ENCODE results near the gene PIP4K2B.

Gene PIP4K2B

DNA sequence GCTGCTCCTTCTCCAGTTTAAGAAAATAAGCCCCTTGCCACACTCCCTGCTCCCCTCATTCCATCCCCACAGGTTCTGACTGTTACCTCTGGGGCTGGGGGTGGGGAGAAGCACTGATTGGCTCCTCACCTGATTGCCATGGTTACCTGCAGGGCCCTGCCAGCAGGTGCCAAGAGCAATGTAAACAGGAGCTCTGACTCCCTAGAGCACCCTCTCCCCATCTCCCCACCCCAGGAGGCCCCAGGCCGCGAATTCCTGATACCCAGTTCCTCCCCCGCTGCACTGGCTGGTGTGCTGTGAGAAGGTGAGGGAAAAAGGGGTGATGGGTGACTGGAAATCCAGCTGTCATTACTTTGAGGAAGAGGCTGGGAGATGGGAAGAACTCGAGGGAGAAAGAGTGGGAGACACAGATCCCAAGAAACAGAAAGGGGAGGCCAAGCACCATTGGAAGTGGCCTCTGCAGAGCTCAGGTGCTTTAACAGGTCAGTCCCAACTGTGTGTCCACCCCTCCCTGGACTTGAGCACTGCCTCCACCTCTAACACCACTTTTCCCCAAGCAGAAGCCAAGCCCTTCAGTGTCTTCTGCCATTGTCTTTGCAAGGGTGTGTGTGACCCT lies 55.7 kb downstream of the PIP4K2B start:
- DNase-seq, result peak; percentile 77

DNA sequence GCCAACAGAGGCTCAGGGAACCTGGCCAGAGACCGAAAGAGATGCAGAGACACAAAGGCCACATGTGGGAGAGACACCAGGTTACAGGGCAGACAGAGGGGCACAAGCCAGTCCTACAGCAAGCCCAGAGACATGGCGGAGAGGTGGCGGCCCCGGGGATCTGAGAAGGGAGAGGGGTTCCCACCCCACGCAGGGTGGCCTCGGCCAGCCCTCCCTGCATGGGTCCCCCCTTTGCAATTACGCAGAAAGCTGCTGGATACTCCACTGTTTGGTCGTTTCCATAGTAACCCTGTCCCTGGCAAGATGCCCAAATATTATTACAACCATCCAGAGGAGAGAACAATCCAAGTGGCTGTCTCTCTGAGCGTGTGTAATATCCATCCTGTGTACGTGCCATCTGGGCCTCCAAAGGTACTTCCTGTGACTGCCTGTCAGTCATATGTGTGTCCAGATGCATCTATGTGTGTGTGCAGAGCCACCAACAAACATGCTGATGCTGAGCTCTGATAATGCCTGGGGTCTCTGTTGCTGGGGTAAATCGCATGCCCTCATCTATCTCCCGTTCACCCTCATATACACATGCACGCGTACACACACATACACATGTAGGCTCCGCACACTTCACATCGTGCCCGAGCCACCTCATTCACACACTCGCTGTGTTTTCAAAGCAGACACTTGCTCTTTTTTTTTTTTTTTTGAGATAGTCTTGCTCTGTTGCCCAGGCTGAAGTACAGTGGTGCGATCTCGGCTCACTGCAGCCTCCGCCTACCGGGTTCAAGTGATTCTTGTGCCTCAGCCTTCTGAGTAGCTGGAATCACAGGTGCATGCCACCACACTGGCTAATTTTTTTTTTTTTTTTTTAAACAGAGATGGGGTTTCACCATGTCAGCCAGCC lies 56.7 kb downstream of the PIP4K2B start:
- peak; percentile 39 for DNase-seq

- DNase-seq, result no peak
These were observed 57.4 kb downstream of the PIP4K2B start for GRCh38 chr17:38741921-38742410.

- no peak for DNase-seq
These were observed 57.9 kb downstream of the PIP4K2B start for GRCh38 chr17:38741461-38741860.

DNA sequence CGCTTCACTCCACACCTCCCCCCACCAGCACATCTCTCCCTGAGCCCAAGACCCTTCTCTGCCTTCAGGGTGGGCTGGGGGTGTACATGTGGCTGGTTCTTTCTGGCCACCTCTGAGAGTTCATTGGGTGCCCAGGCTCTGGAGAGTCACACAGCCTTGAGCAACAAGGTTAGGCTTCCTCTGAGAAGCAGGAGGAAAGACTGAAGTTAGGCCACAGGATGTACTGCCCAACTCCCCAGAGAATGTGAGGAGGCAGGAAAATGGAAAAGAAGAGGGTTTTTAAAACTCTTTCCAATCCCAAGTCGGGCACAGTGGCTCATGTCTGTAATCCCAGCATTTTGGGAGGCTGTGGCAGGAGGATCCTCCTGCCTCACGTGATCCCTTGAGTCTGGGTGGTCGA lies 58.5 kb downstream of the PIP4K2B start:
- DNase-seq, result no peak

- DNase-seq, result no peak
These were observed 59.3 kb downstream of the PIP4K2B start for GRCh38 chr17:38740044-38740443.

DNA sequence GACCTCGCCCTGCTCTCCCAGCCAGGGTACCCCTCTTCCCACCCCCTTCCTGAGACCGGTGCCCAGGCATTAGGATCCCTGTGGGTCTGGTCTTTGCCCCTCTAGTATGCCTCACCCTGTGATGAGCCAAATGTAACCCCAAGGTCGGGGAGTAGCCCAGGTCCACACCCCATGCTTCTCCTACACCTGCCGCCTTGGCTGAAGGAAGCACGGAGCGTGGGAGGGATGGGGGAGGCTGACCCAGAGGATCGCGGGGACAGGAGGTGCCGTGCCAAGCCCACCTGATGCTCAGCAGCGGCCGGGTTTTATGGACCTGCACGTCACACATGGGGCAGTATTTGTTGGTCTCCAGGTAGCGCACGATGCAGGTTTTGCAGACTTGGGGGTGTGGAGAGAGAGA lies 60.1 kb downstream of the PIP4K2B start:
- no peak for DNase-seq

- no peak for DNase-seq
These were observed 60.7 kb downstream of the PIP4K2B start for GRCh38 chr17:38738686-38739085.

GRCh38 chr17:38738007-38738662 lies 61.2 kb downstream of the PIP4K2B start:
- DNase-seq, result no peak

- peak; percentile 41 for DNase-seq
These were observed 64.0 kb downstream of the PIP4K2B start for GRCh38 chr17:38735161-38735997.

- no peak for DNase-seq
These were observed 65.1 kb downstream of the PIP4K2B start for GRCh38 chr17:38733982-38734973.

- DNase-seq, result no peak
These were observed 65.9 kb downstream of the PIP4K2B start for GRCh38 chr17:38733282-38733981.

DNA sequence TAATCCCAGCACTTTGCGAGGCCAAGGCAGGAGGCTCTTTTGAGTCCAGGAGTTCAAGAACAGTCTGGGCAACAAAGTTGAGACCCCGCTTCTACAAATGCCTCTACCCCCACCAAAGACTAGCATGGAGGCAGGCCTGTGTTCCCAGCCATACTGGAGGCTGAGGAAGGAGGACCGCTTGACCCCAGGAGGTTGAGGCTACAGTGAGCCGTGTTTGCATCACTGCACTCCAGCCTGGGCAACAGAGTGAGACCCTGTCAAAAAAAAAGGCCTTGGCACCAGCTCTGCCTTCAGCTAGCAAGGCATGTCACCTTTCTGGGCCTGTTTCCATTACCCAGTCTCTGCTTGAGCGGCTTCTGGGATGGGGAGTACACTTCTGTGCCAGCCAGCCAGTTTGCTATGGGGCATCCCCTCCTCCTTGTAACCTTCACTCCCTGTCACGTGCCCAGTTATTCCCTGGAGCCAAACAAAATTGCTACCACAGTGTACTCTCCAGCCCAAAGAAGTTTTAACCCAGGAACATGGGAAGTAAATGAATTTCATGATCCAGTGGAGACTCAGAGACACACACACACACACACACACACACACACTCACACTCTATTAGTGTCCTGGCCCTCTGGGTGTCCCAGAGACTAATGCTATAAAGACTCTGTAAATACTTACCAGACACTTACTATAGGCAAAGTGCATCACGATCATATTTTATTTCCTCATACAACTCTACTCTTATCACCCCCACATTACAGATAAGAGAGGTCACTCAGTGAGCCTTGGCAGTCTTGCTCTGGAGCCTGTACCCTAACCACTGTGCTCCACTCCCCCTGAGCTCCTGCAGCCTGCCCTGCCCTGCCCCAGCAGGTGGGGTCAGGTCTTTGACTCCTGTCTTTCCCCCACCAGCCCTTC lies 66.7 kb downstream of the PIP4K2B start:
- DNase-seq, result no peak

DNA sequence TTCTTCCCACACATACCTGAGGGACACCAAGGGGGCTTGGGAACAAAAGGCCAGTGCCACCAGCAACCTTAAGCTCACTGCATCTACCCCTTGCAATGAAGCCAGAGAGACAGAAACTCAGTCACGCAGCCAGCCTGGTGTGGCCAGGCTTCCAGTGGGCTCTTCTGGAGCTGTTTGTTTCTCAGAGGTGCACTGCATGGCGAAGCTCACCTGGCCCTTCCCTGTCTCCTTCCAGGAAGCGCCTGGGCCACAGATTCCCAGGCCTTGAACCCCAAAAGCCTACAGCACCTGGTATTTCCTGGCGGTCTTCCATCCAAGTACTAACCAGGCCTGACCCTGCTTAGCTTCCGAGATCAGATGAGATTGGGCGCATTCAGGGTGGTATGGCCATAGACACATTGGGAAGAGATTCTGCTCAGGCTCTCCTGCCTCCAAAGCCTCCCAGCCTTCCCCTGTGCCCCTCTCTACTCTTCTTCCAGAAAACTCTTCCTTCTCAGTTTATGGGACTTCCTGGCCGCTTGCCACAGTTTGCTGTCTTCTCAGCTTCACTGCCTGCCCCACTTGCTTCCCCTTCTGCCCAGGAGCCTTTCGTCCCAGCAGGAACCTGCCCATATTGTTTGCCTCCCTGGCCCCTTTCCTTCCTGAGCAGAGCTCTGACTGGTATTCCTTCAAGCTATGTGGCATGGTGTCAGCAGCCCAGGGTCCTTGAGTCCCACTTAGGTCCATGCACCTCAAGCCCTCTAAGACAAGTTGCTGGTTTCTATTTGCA lies 67.6 kb downstream of the PIP4K2B start:
- no peak for DNase-seq

DNA sequence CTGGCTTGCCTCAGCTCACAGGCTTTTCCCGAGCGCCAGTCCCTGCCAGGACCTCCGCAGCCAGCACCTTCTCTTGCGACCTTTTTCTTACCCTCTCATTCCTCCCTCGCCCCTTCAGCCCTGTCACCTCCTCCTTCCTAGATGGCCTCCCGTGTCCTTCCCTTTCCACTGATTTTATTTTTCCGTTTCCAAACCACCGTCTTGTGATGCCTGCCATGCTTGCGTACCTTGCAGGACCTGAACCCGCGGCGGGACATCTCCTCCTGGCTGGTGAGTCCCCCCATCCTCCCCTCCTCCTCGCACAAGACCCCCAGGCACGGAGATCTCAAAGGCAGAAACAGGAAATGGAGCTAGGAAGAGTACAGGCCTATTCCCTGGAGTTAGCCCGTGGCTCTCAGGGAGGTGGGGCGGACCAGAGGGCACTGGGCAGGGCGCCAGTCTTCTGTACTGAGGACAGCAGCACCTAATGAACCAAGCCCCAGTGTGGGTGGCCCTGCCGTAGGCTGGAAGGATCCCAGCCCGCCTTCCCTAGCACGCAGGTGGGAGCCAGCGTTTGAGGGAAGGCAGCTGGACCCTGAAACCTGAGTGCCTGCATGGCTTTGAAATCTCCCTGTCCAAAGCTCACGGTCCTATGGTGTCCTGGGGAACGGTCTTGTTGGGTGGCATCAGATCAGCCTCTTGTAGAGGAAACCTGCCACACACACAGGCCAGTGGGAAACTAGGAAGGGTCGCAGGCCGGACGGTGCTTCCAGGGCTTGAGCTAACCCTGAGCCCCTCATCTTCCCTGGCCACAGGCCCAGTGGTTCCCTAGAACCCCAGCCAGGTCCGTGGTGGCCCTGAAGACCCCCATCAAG lies 68.6 kb downstream of the PIP4K2B start:
- DNase-seq, result peak; percentile 47

- DNase-seq, result peak; percentile 87
These were observed 69.3 kb downstream of the PIP4K2B start, which contains the start of gene CISD3 for GRCh38 chr17:38729886-38730525. Gene CISD3, plus strand, starts transcription at chr17:38730341. Its CDS starts 18 bp downstream, at chr17:38730359.

GRCh38 chr17:38729368-38729885 lies 69.9 kb downstream of the PIP4K2B start:
- DNase-seq, result no peak

Measured in NCI-H345 (cell line).